SK-N-SH treated with all-trans-retinoic acid at 6 μM for 48 hours (cell line): ENCODE data around the gene PRPSAP2.

Experiments used
- ATAC-seq: fragments of 200-7000 bp; cut with Tn5 transposase; 3 replicates; pipeline ENCODE4 v1.9.1; 2020; ENCODE audit warnings: mild to moderate bottlenecking, moderate library complexity
- BACH2 ChIP-seq: fragments of 250-450 bp; sonication (Bioruptor Pico); IDR thresholded peaks from 2 replicates; pipeline ENCODE4 v1.9.0; 2021; ENCODE audit warnings: mild to moderate bottlenecking, borderline replicate concordance
- CREB5 ChIP-seq: fragments of 250-450 bp; sonication (Bioruptor Pico); IDR thresholded peaks from 2 replicates; pipeline ENCODE4 v1.5.1; 2020; ENCODE audit warnings: low read depth, mild to moderate bottlenecking, moderate library complexity
- CSDC2 ChIP-seq: fragments of 250-450 bp; sonication (Bioruptor Pico); IDR thresholded peaks from 2 replicates; pipeline ENCODE4 v1.5.0; 2020; ENCODE audit warnings: mild to moderate bottlenecking, moderate library complexity
- CSRNP3 ChIP-seq: fragments of 250-450 bp; sonication (Bioruptor Pico); IDR thresholded peaks from 2 replicates; pipeline ENCODE4 v1.5.1; 2021; ENCODE audit warnings: mild to moderate bottlenecking, moderate library complexity
- ESRRG ChIP-seq: fragments of 250-450 bp; sonication (Bioruptor Pico); IDR thresholded peaks from 2 replicates; pipeline ENCODE4 v1.6.1; 2021; ENCODE audit warnings: mild to moderate bottlenecking
- GLIS3 ChIP-seq: fragments of 250-450 bp; sonication (Bioruptor Pico); IDR thresholded peaks from 2 replicates; pipeline ENCODE4 v1.5.0; 2020; ENCODE audit warnings: mild to moderate bottlenecking, moderate library complexity
- ISL1 ChIP-seq: fragments of 250-450 bp; sonication (Bioruptor Pico); IDR thresholded peaks from 2 replicates; pipeline ENCODE4 v2.1.2; 2022; ENCODE audit warnings: mild to moderate bottlenecking, moderate library complexity
- OSR1 ChIP-seq: fragments of 250-450 bp; sonication (Bioruptor Pico); IDR thresholded peaks from 2 replicates; pipeline ENCODE4 v1.8.0; 2022; ENCODE audit warnings: moderate library complexity, mild to moderate bottlenecking, inconsistent platforms
- PATZ1 ChIP-seq: fragments of 250-450 bp; sonication (Bioruptor Pico); IDR thresholded peaks from 2 replicates; pipeline ENCODE4 v1.8.0; 2020; ENCODE audit warnings: mild to moderate bottlenecking, moderate library complexity, borderline replicate concordance
- POU6F1 ChIP-seq: fragments of 250-450 bp; sonication (Bioruptor Pico); IDR thresholded peaks from 2 replicates; pipeline ENCODE4 v1.8.0; 2021; ENCODE audit warnings: low read depth, mild to moderate bottlenecking, moderate library complexity, borderline replicate concordance
- SNAI2 ChIP-seq: fragments of 250-450 bp; sonication (Bioruptor Pico); IDR thresholded peaks from 2 replicates; pipeline ENCODE4 v1.5.0; 2020; ENCODE audit warnings: mild to moderate bottlenecking, moderate library complexity
- TCF4 ChIP-seq: fragments of 250-450 bp; sonication (Bioruptor Pico); IDR thresholded peaks from 2 replicates; pipeline ENCODE4 v1.8.0; 2021; ENCODE audit warnings: mild to moderate bottlenecking, moderate library complexity, borderline replicate concordance
- TSHZ2 ChIP-seq: fragments of 250-450 bp; sonication (Bioruptor Pico); IDR thresholded peaks from 2 replicates; pipeline ENCODE4 v1.5.0; 2020; ENCODE audit warnings: mild to moderate bottlenecking, moderate library complexity
- ZFP3 ChIP-seq: fragments of 250-450 bp; sonication (Bioruptor Pico); IDR thresholded peaks from 2 replicates; pipeline ENCODE4 v1.5.0; 2020; ENCODE audit warnings: mild to moderate bottlenecking, moderate library complexity
- ZFP30 ChIP-seq: fragments of 450-650 bp; formaldehyde crosslinking; IDR thresholded peaks from 2 replicates; pipeline ENCODE4 v1.5.0; 2022; ENCODE audit warnings: mild to moderate bottlenecking, moderate library complexity
- ZNF70 ChIP-seq: fragments of 450-650 bp; formaldehyde crosslinking; IDR thresholded peaks from 2 replicates; pipeline ENCODE4 v1.5.0; 2020; ENCODE audit warnings: mild to moderate bottlenecking, moderate library complexity
- ZNF8 ChIP-seq: fragments of 450-650 bp; formaldehyde crosslinking; IDR thresholded peaks from 2 replicates; pipeline ENCODE4 v1.5.0; 2020; ENCODE audit warnings: mild to moderate bottlenecking, moderate library complexity

The PRPSAP2 gene

GRCh38 chr17:18896947-18897346, 39.0 kb downstream of the PRPSAP2 start:
- TF ChIP-seq TCF4 (CRISPR knock-in tag) = no peak
- TF ChIP-seq ZNF8 (CRISPR knock-in tag) = no peak
- no peak for TF ChIP-seq ISL1 (CRISPR knock-in tag)
- TF ChIP-seq TSHZ2 (CRISPR knock-in tag) = no peak
- no peak for TF ChIP-seq SNAI2 (CRISPR knock-in tag)
- TF ChIP-seq PATZ1 (CRISPR knock-in tag) = no peak
- TF ChIP-seq, all 23 proteins: peak for 0

GRCh38 chr17:18904482-18904881, 46.6 kb downstream of the PRPSAP2 start:
- TF ChIP-seq TCF4 (CRISPR knock-in tag) (no peak), ZNF70 (CRISPR knock-in tag) (no peak), POU6F1 (no peak), CSRNP3 (CRISPR knock-in tag) (no peak), ESRRG (CRISPR knock-in tag) (no peak), TSHZ2 (CRISPR knock-in tag) (no peak), ZNF8 (CRISPR knock-in tag) (no peak), GLIS3 (CRISPR knock-in tag) (no peak), PATZ1 (CRISPR knock-in tag) (no peak), CSDC2 (no peak), ZFP30 (CRISPR knock-in tag) (no peak), SNAI2 (CRISPR knock-in tag) (no peak), OSR1 (CRISPR knock-in tag) (no peak), ZFP3 (CRISPR knock-in tag) (no peak), CREB5 (CRISPR knock-in tag) (no peak), BACH2 (CRISPR knock-in tag) (no peak), ISL1 (CRISPR knock-in tag) (no peak)
- no peak for ATAC-seq

More at GRCh38 chr17:18896947-18897346, 39.0 kb downstream of the PRPSAP2 start:
- ATAC-seq = no peak
